B cell (primary cell): ENCODE measurements around the gene CLEC18C.
"Not testable (repeated sequence)": the region's sequence is repeated elsewhere in the genome, so short reads cannot be mapped to it uniquely, and the experiment has no call there.

ENCODE experiments used
- EZH2 ChIP-seq: IDR thresholded peaks from 2 replicates; pipeline ENCODE4 v1.6.1; 2012; ENCODE audit warnings: borderline replicate concordance, low read depth, mild to moderate bottlenecking, moderate library complexity, low read length; ENCODE audit not compliant: insufficient read depth, poor library complexity, severe bottlenecking
- TF ChIP-seq, protein P1 (sequence below): fragments of 200-600 bp; IDR thresholded peaks from one replicate; pipeline ENCODE4 v1.8.0; 2022; ENCODE audit warnings: antibody characterized with exemption, mild to moderate bottlenecking

DNA sequence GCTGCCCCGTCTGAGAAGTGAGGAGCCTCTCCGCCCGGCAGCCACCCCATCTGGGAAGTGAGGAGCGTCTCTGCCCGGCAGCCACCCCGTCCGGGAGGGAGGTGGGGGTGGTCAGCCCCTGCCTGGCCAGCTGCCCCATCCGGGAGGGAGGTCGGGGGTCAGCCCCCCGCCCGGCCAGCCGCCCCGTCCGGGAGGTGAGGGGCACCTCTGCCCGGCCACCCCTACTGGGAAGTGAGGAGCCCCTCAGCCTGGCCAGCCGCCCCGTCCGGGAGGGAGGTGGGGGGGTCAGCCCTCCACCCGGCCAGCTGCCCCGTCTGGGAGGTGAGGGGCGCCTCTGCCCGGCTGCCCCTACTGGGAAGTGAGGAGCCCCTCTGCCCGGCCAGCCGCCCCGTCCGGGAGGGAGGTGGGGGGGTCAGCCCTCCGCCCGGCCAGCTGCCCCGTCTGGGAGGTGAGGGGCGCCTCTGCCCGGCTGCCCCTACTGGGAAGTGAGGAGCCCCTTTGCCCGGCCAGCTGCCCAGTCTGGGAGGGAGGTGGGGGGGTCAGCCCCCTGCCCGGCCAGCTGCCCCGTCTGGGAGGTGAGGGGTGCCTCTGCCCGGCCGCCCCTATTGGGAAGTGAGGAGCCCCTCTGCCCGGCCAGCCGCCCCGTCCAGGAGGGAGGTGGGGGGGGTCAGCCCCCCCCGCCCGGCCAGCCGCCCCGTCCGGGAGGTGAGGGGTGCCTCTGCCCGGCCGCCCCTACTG lies 31.2 kb downstream of the CLEC18C start:
- TF ChIP-seq, protein P1, sequence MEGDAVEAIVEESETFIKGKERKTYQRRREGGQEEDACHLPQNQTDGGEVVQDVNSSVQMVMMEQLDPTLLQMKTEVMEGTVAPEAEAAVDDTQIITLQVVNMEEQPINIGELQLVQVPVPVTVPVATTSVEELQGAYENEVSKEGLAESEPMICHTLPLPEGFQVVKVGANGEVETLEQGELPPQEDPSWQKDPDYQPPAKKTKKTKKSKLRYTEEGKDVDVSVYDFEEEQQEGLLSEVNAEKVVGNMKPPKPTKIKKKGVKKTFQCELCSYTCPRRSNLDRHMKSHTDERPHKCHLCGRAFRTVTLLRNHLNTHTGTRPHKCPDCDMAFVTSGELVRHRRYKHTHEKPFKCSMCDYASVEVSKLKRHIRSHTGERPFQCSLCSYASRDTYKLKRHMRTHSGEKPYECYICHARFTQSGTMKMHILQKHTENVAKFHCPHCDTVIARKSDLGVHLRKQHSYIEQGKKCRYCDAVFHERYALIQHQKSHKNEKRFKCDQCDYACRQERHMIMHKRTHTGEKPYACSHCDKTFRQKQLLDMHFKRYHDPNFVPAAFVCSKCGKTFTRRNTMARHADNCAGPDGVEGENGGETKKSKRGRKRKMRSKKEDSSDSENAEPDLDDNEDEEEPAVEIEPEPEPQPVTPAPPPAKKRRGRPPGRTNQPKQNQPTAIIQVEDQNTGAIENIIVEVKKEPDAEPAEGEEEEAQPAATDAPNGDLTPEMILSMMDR, result not testable (repeated sequence)
- TF ChIP-seq EZH2, result not testable (repeated sequence)
